Stimulated activated CD8-positive, alpha-beta memory T cell treated with anti-CD3 and anti-CD28 coated beads, Interleukin-2, amount 100 ng/mL, for 1 hour (primary cell): ENCODE measurements around the gene SLC38A11.
A peak's percentile ranks its signal among the peaks of the same experiment; 100 is the strongest.
"Not testable (repeated sequence)": the region's sequence is repeated elsewhere in the genome, so short reads cannot be mapped to it uniquely, and the experiment has no call there.

Experiments used
- DNase-seq, 2 donors: peaks; one replicate each; pipeline ENCODE4 v3.0.0-alpha.2; 2020; ENCODE audit warnings: low read depth in 2 of 2

SLC38A11 gene, protein sequence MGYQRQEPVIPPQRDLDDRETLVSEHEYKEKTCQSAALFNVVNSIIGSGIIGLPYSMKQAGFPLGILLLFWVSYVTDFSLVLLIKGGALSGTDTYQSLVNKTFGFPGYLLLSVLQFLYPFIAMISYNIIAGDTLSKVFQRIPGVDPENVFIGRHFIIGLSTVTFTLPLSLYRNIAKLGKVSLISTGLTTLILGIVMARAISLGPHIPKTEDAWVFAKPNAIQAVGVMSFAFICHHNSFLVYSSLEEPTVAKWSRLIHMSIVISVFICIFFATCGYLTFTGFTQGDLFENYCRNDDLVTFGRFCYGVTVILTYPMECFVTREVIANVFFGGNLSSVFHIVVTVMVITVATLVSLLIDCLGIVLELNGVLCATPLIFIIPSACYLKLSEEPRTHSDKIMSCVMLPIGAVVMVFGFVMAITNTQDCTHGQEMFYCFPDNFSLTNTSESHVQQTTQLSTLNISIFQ

GRCh38 chr2:164954954-164955701 is at the start of gene SLC38A11:
Gene SLC38A11, minus strand, starts transcription at chr2:164955525. Its CDS starts 278 bp downstream, at chr2:164955247.
- no peak for DNase-seq

DNA sequence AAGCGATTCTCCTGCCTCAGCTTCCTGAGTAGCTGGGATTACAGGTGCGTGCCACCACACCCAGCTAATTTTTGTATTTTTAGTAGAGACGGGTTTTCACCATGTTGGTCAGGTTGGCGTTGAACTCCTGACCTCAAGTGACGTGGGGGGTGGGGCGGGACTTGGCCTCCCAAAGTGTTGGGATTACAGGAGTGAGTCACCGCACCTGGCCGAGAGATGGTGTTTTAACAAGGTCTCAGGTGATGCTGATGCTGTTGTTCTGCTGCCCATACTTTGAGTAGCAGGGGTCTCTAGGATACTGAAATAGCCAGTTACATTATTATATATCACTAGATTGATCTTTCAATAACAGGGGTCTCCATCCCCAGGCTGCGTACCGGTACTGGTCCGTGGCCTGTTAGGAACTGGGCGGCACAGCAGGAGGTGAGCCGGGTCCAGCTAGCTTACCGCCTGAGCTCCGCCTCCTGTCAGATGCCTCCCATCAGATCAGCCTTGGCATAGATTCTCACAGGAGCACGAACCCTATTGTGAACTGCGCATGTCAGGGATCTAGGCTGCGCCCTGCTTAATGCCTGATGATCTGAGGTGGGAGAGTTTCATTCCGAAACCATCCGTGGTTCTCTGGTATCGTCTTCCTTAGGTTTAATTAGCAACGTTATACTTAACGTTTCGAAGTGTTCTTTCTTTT is 48.3 kb upstream of the SLC38A11 start:
- no peak for DNase-seq

- DNase-seq, result no peak
Measured at GRCh38 chr2:165002638-165003037, 47.3 kb upstream of the SLC38A11 start.

GRCh38 chr2:164994664-164995299 is 39.5 kb upstream of the SLC38A11 start:
- DNase-seq, result not testable (repeated sequence)

GRCh38 chr2:164993287-164994016 is 38.1 kb upstream of the SLC38A11 start:
- DNase-seq, result no peak

DNA sequence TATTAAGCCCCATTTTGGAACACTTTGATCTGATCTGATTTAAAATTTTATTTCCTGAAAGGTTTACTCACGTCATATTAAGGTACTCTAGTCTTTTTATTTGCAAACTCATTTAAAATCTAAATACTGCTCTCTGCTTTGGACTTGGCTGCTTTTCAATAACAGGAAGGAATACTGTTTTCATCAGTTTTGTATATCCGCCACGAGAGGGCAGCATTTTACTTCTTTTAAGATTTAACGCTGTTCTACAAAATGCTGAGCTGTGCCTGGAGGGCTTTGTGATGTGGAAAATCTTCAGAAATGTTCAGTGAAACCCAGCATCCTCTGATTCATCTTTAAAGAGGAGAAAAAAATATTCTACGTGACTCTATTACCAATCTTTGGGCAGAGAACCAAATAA is 37.5 kb upstream of the SLC38A11 start:
- DNase-seq, result peak in 1 of 2 donors; percentile 9

GRCh38 chr2:164992093-164992454 is 36.7 kb upstream of the SLC38A11 start:
- not testable (repeated sequence) for DNase-seq

DNA sequence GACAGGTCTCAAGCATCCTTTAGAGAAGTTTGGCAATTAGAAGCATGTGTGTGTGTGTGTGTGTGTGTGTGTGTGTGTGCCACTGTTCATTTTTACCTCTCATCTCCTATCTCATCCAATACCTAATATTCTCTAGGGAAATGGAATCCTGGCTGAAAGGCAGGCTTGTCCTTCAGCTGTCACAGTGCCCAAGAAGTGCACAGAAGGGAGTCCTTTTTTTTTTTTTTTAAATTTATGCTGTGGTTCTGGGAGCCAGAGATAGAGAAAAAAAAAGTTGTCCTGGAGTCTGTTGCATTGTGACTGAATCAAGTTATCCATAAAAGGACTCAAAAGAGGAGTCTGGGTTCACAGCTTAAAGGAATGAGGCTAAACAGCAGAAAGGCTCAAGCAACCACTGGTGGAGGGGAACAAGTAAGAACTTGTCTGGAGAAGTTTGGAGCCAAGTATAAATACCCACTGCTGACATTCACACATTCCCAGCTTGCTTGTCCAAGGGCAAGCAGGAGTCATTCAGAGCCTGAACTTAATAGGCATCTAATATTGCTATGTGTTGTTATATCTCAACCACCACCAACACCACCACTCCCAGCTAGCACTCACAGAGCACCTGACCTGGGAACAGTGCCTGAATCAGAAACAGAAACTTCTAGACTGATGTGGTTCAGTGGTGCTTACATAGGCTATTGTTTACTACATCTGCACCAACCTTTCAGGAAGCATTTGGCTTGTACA is 36.2 kb upstream of the SLC38A11 start:
- DNase-seq, result not testable (repeated sequence)

DNA sequence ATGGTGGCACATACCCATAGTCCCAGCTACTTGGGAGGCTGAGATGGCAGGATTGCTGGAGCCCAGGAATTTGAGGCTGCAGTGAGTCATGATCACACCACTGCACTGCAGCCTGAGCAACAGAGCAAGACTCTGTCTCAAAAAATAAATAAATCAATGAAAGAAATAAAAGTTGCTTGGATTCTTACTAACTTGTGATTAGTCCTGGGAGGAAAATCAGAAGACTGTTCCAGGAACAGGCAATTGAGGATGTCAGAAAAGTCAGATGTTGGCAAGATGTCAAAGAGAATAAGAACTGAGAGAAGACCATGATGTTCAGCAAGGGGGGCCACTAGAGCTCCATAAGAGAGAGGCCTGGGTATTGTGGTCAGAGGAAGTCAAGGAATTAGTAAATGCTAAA is 35.6 kb upstream of the SLC38A11 start:
- DNase-seq, result not testable (repeated sequence)

- not testable (repeated sequence) for DNase-seq
Measured at GRCh38 chr2:164988805-164989204, 33.5 kb upstream of the SLC38A11 start.

- DNase-seq, result not testable (repeated sequence)
Measured at GRCh38 chr2:164986027-164986426, 30.7 kb upstream of the SLC38A11 start.

DNA sequence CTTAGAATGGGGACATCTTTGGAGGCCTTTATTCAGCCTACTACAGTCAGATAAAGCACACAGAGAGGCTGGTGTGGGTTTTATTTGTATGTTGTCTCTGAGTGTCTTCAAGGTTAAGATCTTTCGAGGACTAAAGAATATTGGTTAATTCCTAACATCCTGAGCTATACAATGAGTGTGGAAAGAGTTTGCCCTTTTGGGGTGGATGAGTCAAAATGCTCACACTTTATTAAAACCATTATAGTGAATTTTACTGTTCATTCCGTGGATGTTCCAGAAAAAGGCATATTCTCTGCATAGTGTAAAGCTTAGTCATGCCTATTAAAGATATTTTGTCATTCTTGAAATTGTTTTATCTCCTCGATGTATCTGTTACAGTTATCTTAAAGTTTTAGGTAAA is 29.1 kb upstream of the SLC38A11 start:
- no peak for DNase-seq

- no peak for DNase-seq
Measured at GRCh38 chr2:164981217-164981990, 26.1 kb upstream of the SLC38A11 start.

GRCh38 chr2:164980688-164981087 is 25.4 kb upstream of the SLC38A11 start:
- not testable (repeated sequence) for DNase-seq

GRCh38 chr2:164979113-164979512 is 23.8 kb upstream of the SLC38A11 start:
- no peak for DNase-seq

DNA sequence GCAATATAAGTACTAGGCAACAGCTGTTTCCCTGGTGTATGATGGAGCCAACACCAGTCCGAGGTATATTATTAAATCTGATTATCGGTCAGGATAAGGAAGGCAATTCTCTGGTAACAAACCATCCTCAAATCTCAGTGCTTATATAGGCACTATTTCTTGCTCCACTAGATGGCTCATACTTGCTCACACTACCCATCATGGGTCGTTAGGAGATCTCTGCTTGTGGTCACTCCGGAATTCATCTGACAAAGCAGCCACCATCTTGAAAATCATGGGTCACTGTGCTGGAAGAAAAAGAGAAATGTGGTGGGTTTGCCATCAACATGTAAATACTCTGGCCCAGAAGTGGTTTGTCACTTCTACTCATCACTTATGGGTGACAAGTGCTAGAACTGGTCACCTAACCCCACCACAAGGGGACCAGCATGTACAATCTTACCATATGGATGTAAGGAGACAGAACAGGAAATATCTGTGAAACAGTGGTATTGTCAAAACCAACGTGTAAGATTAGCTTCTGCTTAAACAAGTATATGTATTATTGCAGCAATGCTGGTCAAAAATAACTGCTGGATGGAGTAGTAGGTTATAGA is 21.6 kb upstream of the SLC38A11 start:
- not testable (repeated sequence) for DNase-seq

GRCh38 chr2:164976301-164976700 is 21.0 kb upstream of the SLC38A11 start:
- DNase-seq, result no peak

DNA sequence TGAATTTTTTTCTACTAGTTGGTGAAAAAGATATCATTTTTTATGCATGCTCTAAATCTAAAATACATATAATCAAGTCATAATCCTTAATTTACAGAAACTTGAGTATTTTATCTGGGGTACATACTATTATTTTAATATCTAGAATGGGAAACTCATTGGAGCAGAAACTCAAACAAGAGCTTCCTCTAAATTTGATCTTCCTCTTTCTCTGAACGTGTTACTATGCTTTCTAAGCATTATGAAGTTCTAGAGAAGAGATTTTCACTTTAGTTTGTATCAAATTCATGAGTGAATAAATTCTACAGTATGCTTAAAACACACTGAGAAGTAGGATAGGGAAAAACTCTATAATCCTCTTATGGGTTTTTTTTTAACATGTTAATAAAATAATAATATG is 20.6 kb upstream of the SLC38A11 start:
- no peak for DNase-seq

DNA sequence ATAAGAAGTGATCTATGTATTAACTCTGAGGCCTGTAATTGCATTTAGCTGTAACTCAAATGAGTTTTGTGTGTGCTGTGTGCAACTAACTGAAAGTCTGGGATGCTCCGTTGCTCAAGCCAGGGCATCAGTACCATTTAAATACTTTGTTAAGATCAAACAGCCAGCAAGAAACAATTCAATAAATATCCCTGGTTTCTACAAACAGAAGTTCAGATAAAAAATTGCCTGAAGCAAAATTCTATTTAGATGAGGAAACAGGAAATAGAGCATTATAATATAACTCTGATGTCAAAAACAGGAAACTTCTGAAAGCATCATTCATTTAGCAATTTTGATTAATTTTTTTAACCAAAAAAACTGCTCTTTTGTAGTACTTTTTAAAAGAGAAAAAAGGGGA is 18.9 kb upstream of the SLC38A11 start:
- no peak for DNase-seq
